Cardiac fibroblast (primary cell): ENCODE measurements around the gene DGAT2L6.

Experiments used
- DNase-seq, 2 donors: peaks; one replicate each; pipeline versions ENCODE4 v3.0.0 to v3.0.0-alpha.2; 2010; ENCODE audit warnings: low read depth in 2 of 2
- H3K4me3 ChIP-seq, 2 donors: replicated peaks in 1 of 2; 1 replicate in 1 of 2; 2 replicates in 1 of 2; pipeline ENCODE4 v1.5.1; 2011; ENCODE audit warnings: low read depth in 2 of 2, low read length in 2 of 2, mild to moderate bottlenecking in 2 of 2, moderate library complexity in 1 of 2
- TF ChIP-seq, protein P1 (sequence below): IDR thresholded peaks from one replicate; pipeline ENCODE4 v1.5.1; 2011; ENCODE audit warnings: low read depth, mild to moderate bottlenecking, low read length, inconsistent platforms

DGAT2L6 gene

DNA sequence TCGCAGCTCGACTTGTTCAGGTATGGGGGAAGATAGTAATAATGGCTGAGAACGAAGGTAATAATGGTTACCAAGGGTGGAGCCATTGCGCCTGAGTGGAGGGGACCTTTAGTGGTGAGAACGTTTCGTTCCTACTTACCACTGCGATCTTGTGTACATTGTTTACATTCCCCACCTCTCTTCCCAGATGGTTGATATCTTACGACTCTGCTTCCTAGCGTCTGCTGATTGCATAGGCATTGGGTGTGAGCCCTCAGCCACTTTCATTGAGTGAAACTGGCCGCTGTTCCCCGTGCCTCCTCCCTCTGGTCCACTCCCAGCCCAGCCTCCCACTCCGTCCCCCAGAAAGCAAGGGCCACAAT is 43.2 kb upstream of the DGAT2L6 start:
- H3K4me3 ChIP-seq, result peak overlapping the region; percentile 75 to 76
- TF ChIP-seq, protein P1, sequence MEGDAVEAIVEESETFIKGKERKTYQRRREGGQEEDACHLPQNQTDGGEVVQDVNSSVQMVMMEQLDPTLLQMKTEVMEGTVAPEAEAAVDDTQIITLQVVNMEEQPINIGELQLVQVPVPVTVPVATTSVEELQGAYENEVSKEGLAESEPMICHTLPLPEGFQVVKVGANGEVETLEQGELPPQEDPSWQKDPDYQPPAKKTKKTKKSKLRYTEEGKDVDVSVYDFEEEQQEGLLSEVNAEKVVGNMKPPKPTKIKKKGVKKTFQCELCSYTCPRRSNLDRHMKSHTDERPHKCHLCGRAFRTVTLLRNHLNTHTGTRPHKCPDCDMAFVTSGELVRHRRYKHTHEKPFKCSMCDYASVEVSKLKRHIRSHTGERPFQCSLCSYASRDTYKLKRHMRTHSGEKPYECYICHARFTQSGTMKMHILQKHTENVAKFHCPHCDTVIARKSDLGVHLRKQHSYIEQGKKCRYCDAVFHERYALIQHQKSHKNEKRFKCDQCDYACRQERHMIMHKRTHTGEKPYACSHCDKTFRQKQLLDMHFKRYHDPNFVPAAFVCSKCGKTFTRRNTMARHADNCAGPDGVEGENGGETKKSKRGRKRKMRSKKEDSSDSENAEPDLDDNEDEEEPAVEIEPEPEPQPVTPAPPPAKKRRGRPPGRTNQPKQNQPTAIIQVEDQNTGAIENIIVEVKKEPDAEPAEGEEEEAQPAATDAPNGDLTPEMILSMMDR, result no peak
- peak; percentile 12 to 14 for DNase-seq

DNA sequence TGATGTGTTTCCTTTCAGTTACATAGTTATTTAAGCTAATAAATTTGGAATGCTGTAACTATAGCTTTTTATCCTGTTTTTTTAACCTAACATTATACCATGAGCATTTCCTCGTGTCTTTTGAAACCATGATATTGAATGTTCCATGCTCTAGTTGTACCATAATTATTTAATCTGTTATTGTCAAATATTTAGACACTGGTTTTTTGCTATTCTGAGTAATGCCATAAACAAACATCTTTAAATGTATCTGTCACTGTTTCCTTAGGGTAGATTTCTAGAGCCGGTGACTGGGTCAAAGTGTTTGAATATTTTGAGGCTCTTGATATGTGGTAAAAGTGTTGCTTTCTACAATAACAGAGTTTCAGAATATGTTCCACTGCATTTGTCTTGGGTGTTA is 38.7 kb upstream of the DGAT2L6 start:
- DNase-seq, result no peak
- H3K4me3 ChIP-seq, result no peak overlapping the region
- TF ChIP-seq, protein P1, result no peak

- TF ChIP-seq, protein P1, result no peak
- no peak overlapping the region for H3K4me3 ChIP-seq
- no peak for DNase-seq
These were observed 37.5 kb upstream of the DGAT2L6 start for GRCh38 chrX:70139736-70140135.

DNA sequence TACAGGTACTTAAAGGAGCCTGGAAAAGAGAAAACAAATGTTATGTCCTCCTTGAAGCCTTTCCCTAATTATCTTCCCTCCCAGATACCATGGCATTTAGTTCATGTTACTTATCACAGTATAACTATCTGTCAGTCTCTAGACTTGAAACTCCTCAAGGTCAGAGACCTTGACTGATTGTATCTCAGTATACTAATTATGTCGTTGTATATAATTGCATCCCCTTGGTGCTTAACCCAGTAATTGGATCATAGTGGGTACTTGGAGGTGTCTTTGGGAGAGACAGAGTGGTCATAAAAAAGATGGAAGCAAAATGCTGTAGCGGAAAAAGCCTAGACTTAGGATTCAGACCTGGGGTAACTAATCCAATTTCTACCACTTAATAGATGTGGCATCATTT is 35.9 kb upstream of the DGAT2L6 start:
- TF ChIP-seq, protein P1, result no peak
- DNase-seq, result no peak

GRCh38 chrX:70166601-70167590 is 10.4 kb upstream of the DGAT2L6 start:
- no peak overlapping the region for H3K4me3 ChIP-seq
- TF ChIP-seq, protein P1, result no peak
- peak; percentile 59 to 70 for DNase-seq

More for the DNA sequence above, 35.9 kb upstream of the DGAT2L6 start:
- no peak overlapping the region for H3K4me3 ChIP-seq

- TF ChIP-seq, protein P1, result no peak
- no peak overlapping the region for H3K4me3 ChIP-seq
- peak; percentile 72 to 75 for DNase-seq
These were observed 8.8 kb upstream of the DGAT2L6 start for GRCh38 chrX:70168238-70169188.
